ENCODE data around the gene MSRB1.

Gene MSRB1

DNA sequence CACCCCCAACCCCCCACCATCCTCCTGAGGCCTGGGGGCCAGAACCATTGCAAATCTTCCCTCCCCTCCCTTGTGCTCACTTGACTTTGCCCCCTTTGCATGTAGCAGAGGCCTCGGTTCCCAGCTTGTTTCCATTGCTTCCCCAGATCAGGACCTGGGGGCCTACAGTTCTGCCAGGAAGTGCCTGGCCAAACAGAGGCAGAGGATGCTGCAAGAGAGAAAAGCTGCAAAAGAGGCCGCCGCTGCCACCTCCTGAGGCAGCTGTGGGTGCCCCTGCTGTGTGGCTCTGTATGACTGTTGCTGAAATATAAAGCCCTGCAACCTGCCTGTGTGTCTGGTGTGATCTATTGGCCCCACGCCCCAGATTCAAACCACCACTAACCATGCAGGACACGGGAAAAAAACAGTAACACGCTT is 18.7 kb upstream of the MSRB1 start:
- peak overlapping the region; percentile 97; the same call in 1 of the 2 replicates for H3K4me2 ChIP-seq (ENCODE audit: low read length)
- H3K27me3 ChIP-seq (ENCODE audit: insufficient read depth, low read length), result no peaks in the 10 kb centered on the region
- no peaks in the 10 kb centered on the region for H4K20me1 ChIP-seq (ENCODE audit: insufficient read depth, low read length)
- peaks cover 21% of the 10 kb centered on the region for H3K79me2 ChIP-seq (ENCODE audit: insufficient read depth, low read length)
- peak overlapping the region; percentile 16 for H3K4me3 ChIP-seq (ENCODE audit: low read depth, low read length, poor library complexity, severe bottlenecking)
- H3K36me3 ChIP-seq (ENCODE audit: insufficient read depth, low read length), result peaks cover 35% of the 10 kb centered on the region
- peaks cover 46% of the 10 kb centered on the region for H3K4me1 ChIP-seq (ENCODE audit: insufficient read depth, low read length, severe bottlenecking)
- H3K27ac ChIP-seq (ENCODE audit: low read depth, low read length, poor library complexity, severe bottlenecking), result peak overlapping the region; percentile 44
- TF ChIP-seq, protein P1, sequence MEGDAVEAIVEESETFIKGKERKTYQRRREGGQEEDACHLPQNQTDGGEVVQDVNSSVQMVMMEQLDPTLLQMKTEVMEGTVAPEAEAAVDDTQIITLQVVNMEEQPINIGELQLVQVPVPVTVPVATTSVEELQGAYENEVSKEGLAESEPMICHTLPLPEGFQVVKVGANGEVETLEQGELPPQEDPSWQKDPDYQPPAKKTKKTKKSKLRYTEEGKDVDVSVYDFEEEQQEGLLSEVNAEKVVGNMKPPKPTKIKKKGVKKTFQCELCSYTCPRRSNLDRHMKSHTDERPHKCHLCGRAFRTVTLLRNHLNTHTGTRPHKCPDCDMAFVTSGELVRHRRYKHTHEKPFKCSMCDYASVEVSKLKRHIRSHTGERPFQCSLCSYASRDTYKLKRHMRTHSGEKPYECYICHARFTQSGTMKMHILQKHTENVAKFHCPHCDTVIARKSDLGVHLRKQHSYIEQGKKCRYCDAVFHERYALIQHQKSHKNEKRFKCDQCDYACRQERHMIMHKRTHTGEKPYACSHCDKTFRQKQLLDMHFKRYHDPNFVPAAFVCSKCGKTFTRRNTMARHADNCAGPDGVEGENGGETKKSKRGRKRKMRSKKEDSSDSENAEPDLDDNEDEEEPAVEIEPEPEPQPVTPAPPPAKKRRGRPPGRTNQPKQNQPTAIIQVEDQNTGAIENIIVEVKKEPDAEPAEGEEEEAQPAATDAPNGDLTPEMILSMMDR (IDR thresholded peaks at IDR 0.05; ENCODE audit: low read length), result no peak
- no peak for TF ChIP-seq EZH2 (IDR thresholded peaks at IDR 0.05; ENCODE audit: borderline replicate concordance, low read length)
- H3K9ac ChIP-seq (ENCODE audit: low read length), result no peak overlapping the region
- H3F3A ChIP-seq (ENCODE audit: insufficient read depth, low read length), result peaks cover 16% of the 10 kb centered on the region
- H3K9me3 ChIP-seq (ENCODE audit: low read length), result no peaks in the 10 kb centered on the region
- no peaks in the 10 kb centered on the region for H3K9me2 ChIP-seq (ENCODE audit: low read depth, low read length)
- no peak overlapping the region for H2AFZ ChIP-seq (ENCODE audit: low read length)

DNA sequence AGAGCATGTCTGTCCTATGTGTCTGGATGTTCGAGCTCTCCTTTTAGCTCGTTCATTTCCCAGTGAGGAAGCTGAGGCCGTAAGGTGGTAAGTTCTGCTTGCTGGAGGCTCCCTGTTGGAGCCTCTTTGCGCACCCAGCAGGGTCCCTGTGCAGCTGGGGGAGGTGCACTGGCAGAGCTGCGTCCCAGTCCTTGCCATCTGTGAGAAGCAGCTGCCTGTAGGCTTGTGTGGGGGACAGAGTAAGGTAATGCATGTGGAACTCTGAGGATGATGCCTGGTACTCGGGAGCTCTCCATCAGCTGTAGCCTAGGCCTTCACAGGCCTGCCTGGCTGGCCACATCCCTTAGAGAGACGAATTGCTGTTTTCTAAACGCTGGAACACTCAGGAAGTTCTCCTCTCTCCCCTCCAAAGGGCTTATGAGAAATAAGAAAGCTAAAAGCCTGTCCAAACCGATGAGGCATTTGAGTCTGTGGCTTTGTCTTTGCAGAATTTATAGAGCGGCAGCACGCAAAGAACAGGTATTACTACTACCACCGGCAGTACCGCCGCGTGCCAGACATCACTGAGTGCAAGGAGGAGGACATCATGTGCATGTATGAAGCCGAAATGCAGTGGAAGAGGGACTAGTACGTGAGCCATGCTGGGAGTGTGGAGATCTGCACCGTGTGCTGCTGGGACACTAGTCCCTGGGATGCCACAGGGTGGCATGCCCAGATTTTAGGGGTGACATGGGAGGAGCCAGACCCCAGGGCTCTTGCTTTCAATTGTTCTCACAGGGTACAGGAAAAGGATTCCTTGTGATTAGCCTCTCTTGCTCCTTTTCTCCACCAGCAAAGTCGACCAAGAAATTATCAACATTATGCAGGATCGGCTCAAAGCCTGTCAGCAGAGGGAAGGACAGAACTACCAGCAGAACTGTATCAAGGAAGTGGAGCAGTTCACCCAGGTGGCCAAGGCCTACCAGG is 17.9 kb upstream of the MSRB1 start:
- H2AFZ ChIP-seq (ENCODE audit: low read length), result no peak overlapping the region
- peaks cover 45% of the 10 kb centered on the region for H3K4me1 ChIP-seq (ENCODE audit: insufficient read depth, low read length, severe bottlenecking)
- peaks cover 21% of the 10 kb centered on the region for H3K79me2 ChIP-seq (ENCODE audit: insufficient read depth, low read length)
- H3K27me3 ChIP-seq (ENCODE audit: insufficient read depth, low read length), result no peaks in the 10 kb centered on the region; the same call in 1 of the 2 replicates
- no peak for TF ChIP-seq EZH2 (IDR thresholded peaks at IDR 0.05; ENCODE audit: borderline replicate concordance, low read length)
- TF ChIP-seq, protein P1 (IDR thresholded peaks at IDR 0.05; ENCODE audit: low read length), result no peak
- H3K4me2 ChIP-seq (ENCODE audit: low read length), result peak overlapping the region; percentile 72
- no peaks in the 10 kb centered on the region for H4K20me1 ChIP-seq (ENCODE audit: insufficient read depth, low read length)
- H3K9me2 ChIP-seq (ENCODE audit: low read depth, low read length), result no peaks in the 10 kb centered on the region
- no peaks in the 10 kb centered on the region for H3K9me3 ChIP-seq (ENCODE audit: low read length)
- H3K9ac ChIP-seq (ENCODE audit: low read length), result peak overlapping the region; percentile 90; the same call in 1 of the 2 replicates
- H3K36me3 ChIP-seq (ENCODE audit: insufficient read depth, low read length), result peaks cover 35% of the 10 kb centered on the region
- peak overlapping the region; percentile 90 for H3K4me3 ChIP-seq (ENCODE audit: low read depth, low read length, poor library complexity, severe bottlenecking)
- H3K27ac ChIP-seq (ENCODE audit: low read depth, low read length, poor library complexity, severe bottlenecking), result peak overlapping the region; percentile 75
- H3F3A ChIP-seq (ENCODE audit: insufficient read depth, low read length), result peaks cover 16% of the 10 kb centered on the region

DNA sequence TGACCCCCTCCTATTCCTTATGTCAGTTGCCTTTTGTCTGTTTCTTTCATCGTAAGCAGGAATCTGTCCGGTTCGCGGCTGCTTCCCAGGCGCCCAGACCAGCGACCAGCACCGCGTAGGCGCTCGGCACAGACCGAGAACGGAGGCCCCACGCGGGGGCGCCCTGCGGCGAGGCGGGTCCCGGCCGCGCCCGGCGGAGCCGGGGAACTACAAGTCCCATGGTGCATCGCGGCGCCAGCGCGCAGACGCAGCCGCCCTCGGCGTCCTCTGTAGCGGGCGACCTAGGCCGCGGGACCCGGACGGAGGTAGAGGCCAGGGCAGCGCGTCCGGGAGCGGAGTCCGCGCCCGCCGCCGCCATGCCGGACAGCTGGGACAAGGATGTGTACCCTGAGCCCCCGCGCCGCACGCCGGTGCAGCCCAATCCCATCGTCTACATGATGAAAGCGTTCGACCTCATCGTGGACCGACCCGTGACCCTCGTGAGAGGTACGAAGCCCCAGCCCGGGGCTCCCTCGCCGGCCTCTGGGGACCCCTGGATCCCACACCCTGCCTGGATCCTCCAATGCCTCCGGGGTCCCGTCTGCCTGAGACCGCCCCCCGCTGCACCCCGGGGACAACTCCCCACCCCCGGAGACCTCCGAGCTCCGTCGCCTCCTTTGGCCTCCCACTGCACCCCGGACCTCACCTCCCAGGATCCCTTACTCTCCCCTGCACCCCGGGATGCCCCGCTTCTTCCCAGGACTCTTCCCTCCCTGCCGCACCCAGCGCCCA is 16.5 kb upstream of the MSRB1 start, which contains the start of gene NDUFB10:
NDUFB10 (plus strand) TSS at position 270 of the 771 bp plus-strand sequence; CDS start at position 357, 87 bp downstream.
- Histone ChIP-seq H3K36me3 (ENCODE audit: insufficient read depth, low read length) (peaks cover 35% of the 10 kb centered on the region), H3K4me1 (ENCODE audit: insufficient read depth, low read length, severe bottlenecking) (peaks cover 39% of the 10 kb centered on the region), H3K9me3 (ENCODE audit: low read length) (no peaks in the 10 kb centered on the region), H4K20me1 (ENCODE audit: insufficient read depth, low read length) (no peaks in the 10 kb centered on the region), H3K4me3 (ENCODE audit: low read depth, low read length, poor library complexity, severe bottlenecking) (peak within 1 kb of the TSS; percentile 90), H3K79me2 (ENCODE audit: insufficient read depth, low read length) (peaks cover 14% of the 10 kb centered on the region), H3K9me2 (ENCODE audit: low read depth, low read length) (no peaks in the 10 kb centered on the region), H3K4me2 (ENCODE audit: low read length) (peak within 1 kb of the TSS; percentile 72), H3K27me3 (ENCODE audit: insufficient read depth, low read length) (no peaks in the 10 kb centered on the region; the same call in 1 of the 2 replicates), H3K9ac (ENCODE audit: low read length) (peak within 1 kb of the TSS; percentile 90), H2AFZ (ENCODE audit: low read length) (no peak within 1 kb of the TSS), H3K27ac (ENCODE audit: low read depth, low read length, poor library complexity, severe bottlenecking) (peak within 1 kb of the TSS; percentile 75), H3F3A (ENCODE audit: insufficient read depth, low read length) (peaks cover 16% of the 10 kb centered on the region)
- no peak for TF ChIP-seq EZH2 (IDR thresholded peaks at IDR 0.05; ENCODE audit: borderline replicate concordance, low read length)
- TF ChIP-seq, protein P1 (IDR thresholded peaks at IDR 0.05; ENCODE audit: low read length), result peak; percentile 89

Measured in OCI-LY1 (cell line).